HG02840 (cell line): ENCODE data around the gene POLE3.
A peak's percentile ranks its signal among the peaks of the same experiment; 100 is the strongest.
"Not testable (repeated sequence)": the region's sequence is repeated elsewhere in the genome, so short reads cannot be mapped to it uniquely, and the experiment has no call there.

Experiments
- ATAC-seq: cut with Tn5 transposase; IDR thresholded peaks from one replicate; pipeline ENCODE4 v1.9.1; 2021; ENCODE audit warnings: mild to moderate bottlenecking, moderate library complexity, moderate number of reproducible peaks; ENCODE audit not compliant: unreplicated experiment, low FRiP score

Gene POLE3

GRCh38 chr9:113410207-113410864 is at the start of gene POLE3, which contains the start of gene C9orf43:
POLE3 (minus strand) TSS chr9:113410675; CDS start chr9:113410293, 382 bp downstream.
C9orf43 (plus strand) TSS chr9:113410747; CDS start chr9:113413494, 2,747 bp downstream.
- ATAC-seq, result peak; percentile 92

GRCh38 chr9:113456235-113456634 is 45.8 kb upstream of the POLE3 start:
- ATAC-seq, result no peak

GRCh38 chr9:113454914-113455761 is 44.7 kb upstream of the POLE3 start:
- no peak for ATAC-seq

DNA sequence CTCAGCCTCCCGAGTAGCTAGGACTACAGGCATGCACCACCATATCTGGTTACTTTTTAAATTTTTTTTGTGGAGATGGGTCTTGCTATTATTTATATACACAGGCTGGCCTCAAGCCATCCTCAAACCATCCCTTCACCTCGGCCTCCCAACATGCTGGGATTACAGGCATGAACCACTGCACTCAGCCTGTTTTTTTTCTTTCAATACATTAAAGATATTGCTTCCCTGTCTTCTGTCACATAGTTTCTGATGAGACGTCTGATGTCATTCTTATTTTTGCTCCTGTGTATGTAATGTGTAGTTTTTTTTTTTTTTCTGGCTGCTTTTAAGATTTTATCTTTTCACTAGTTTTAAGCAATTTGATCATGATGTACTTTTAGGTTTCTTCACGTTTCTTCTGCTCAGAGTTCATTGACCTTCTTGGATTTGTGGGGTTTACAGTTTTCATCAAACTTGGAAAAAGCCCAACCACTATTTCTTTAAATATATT is 41.7 kb upstream of the POLE3 start:
- ATAC-seq, result no peak

- no peak for ATAC-seq
These were observed 38.9 kb upstream of the POLE3 start for GRCh38 chr9:113449376-113449775.

DNA sequence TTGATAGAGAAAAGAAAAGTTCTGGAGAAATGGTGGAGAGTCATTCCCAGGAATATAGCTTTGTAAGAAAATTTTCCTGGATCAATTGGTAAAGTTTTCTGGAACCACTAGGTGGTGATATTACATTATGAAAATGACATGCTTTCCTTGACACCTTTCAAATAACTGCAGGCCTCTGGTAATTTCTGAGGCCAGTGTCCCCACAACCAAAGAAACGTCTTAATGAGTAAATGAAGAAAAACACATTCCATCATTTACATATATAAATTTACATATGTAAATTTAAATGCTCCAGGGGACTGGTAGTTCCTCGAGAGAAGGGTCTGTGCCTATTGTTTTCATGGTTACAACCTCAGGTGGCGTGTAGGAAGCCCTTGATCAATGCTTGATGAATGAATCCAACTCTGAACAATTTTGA is 35.9 kb upstream of the POLE3 start:
- no peak for ATAC-seq

DNA sequence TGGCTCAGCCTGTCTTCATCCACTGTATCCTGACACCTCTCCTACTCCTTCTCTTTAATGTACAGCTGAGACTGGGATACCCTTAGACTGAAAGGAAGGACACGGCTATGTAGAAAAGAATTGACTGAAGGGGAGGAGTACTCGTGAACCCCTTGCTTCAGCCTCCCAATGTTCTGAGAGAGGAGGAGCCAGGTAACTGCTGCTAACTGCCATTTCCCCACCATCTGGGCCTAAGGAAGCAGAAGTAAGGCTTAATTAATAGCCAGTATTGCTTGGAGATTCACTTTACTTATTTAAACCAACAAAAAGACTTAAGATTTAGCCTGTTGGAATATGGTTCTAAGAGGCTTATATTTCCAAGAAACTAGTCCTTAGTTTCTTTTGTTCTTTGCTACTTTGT is 34.3 kb upstream of the POLE3 start:
- no peak for ATAC-seq

GRCh38 chr9:113437716-113438115 is 27.2 kb upstream of the POLE3 start:
- not testable (repeated sequence) for ATAC-seq

DNA sequence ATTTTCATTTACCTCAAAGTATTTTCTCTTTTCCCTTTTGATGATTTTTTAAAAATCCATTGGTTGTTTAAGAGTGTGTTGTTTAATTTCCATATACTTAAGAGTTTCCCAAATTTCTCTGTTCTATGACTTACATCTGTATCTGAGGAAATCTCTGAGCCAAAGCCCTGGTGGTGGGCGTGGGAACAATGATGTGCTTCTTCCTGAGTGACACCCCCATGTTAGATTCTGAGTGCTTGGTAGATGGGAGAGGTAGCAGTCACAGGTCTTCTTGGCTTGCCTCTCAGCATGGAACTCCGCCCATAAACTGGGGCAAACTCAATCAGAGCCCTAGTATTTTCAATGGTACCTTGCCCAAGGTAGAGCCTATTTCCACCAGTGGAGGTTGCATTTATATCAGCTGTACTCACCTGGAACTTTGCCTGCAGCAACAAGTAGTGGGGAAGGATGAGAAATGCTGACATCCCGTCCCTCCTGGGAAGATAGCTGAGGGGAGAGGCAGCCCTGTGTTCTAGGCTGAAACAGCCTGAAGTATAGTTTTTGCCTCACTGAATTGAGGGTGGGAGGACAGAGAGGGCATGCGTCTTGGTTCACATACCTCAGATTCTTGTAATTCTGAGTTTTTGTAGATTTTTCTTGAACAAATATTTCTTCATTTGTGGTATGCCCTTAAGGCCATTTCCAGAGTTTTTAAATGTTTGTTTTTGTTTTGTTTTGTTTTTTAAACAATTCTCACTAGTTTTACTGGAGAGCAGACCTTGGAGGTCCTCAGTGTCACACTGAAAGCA is 26.4 kb upstream of the POLE3 start:
- ATAC-seq, result no peak

DNA sequence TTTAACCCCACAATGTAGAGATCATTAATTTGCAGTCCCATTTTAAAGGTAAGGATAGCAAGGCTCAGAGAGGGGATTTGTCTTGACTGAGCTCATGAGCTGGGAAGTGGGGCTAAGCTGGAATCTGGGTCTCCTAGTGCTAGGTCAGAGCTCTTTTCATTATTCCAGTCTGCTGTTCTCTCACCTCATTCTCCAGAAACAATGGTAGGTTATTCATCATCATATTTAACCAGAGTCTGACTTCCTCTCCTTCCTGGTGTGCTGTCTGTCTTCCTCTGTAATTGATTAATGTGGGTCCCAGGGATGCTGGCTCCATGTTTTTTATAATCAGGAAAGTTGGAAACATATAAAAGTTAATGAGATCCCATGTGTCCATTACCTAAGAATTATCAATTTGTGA is 20.7 kb upstream of the POLE3 start:
- no peak for ATAC-seq

DNA sequence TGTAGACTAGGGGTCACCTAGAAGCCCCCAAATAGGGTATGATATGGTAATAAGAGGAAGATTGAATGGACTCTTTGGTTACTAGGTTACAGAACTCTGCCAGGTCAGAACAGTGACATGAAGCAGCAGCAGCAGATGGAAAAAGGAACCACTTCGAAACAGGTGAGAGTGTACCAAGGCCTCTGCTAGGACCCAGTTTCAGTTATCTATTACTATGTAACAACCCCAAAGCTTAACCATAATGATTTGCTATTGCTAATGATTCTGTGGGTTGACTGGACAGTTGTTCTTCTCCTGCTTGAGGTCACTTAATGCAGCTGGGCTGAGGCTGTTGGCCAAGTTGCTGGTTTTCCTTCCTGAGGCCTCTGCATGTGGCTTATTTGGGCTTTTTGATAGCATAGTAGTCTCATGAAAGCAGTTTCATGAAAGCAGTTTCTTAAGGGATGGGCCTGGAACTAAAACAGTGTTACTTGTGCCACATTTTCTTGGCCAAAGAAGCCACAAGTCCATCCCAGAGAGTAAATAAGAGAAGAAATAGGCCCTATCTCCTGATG is 17.7 kb upstream of the POLE3 start:
- ATAC-seq, result no peak

DNA sequence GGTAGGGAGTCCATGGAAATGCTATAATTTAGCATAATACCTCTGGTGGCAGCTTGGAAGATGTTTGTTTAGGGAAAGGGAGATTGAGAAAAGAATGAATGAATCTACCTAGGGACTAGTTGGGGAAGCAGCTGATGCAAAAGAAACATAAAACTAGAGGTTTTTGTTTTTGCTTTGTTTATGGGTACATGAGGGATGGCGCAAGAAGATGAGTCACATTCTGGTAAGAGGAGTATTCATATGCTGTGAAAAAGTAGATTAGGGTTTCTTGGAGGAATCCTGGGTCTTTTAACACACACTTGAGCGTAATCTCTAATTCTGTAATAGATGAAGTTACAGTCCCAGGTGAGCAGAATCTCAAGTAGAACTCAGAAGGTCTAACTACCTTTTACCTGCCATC is 17.2 kb upstream of the POLE3 start:
- ATAC-seq, result no peak

DNA sequence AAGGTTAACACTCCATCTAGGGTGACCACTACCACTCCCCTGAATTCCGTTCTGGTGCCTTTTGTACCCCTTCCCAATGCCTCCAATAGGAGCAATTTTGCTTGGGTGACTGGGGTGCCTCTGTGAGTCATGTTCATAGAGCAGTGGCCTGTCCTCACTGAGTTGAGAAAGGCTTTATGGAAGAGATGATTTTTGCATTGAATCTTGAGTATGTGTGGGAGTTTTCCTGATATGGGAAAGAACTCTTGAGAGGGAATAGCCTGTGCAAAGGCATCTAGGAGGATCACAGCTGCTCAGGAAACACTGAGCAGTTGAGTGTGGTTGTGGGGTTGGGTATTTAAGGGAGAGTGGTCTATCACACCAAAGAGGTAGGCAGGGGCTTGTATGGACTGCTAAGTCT is 16.2 kb upstream of the POLE3 start:
- no peak for ATAC-seq

GRCh38 chr9:113425072-113425471 is 14.6 kb upstream of the POLE3 start:
- no peak for ATAC-seq

- ATAC-seq, result no peak
These were observed 11.3 kb upstream of the POLE3 start for GRCh38 chr9:113421726-113422125.

GRCh38 chr9:113417370-113417769 is 6.9 kb upstream of the POLE3 start:
- ATAC-seq, result no peak

DNA sequence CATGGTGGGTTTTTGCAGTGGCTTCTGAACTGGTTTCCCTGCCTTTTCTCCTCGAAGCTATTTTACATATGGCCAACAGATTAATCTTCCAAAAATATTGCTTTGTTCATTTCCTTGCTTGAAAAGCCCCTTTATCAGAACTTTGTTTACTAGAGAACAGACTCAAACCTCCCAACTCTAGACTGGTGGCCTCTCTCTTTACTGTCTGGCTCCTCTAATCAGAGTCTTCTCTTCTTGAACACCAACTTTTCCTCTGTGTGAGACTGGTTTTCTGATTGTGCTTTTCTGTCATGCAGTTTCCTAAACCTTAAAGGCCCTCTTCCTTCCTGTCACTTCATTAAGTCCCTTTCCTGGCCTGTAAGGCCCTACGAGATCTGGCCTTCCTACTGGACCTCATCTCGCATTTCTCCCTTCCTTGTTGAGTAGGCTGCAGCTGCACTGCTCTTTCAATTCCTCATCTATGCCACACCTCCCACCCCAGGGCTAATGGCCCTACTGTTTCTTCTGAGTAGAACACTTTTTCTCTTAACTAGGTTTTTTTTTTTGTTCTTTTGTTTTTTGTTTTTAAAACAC is 5.8 kb upstream of the POLE3 start:
- peak; percentile 92 for ATAC-seq

DNA sequence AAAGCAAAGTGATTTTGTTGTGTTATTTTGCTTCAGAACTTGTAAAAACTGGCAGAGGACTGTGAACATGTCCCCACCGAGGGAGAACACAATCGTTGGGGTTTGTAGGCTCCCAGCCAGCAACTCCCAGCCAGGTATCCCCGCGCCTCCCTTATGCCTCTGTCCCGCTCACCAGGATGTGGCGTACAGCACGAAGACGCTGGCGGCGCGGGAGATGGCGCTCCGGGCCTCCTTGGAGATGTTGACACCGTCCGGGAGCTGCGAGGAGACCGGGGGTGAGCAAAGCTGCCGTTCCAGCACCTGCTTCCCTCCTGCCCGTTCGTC is 630 bp downstream of the POLE3 start:
- peak; percentile 13 for ATAC-seq

DNA sequence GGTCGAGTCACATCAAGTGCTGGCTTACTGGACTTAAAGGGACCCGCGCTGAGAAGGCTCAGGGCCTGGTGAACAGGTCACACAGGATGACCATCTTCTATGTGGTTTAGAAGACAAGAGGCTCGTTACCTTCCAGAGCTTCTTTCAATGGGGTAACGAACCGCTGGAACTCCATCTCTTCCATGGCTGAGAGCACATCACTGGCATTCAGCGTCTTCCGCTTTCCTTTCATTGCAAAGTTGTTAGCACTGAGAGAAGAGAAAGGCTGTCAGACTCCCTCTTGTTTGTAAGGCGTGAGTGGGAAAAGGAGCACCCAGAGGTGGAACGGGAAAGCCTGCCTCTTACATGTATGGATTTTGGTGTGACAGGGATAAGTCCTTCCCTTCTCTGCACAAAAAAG is 994 bp downstream of the POLE3 start:
- no peak for ATAC-seq

GRCh38 chr9:113406873-113407511 is 3.5 kb downstream of the POLE3 start:
- ATAC-seq, result not testable (repeated sequence)
